Stimulated activated CD4-positive, alpha-beta T cell treated with anti-CD3 and anti-CD28 coated beads, Interleukin-2, amount 100 ng/mL, for 24 hours (primary cell): Measurements from ENCODE around the gene IPO11.
"Not testable (repeated sequence)": the region's sequence is repeated elsewhere in the genome, so short reads cannot be mapped to it uniquely, and the experiment has no call there.

ENCODE experiments used
- DNase-seq, 2 donors: peaks; one replicate each; pipeline ENCODE4 v3.0.0-alpha.2; 2020

Gene IPO11

GRCh38 chr5:62650197-62650596 is 237.6 kb downstream of the IPO11 start:
- no peak for DNase-seq

GRCh38 chr5:62652225-62652624 is 239.7 kb downstream of the IPO11 start:
- no peak for DNase-seq

- DNase-seq, result no peak
Measured at GRCh38 chr5:62653001-62653863, 240.7 kb downstream of the IPO11 start.

- DNase-seq, result no peak
Measured at GRCh38 chr5:62653864-62654575, 241.5 kb downstream of the IPO11 start.

GRCh38 chr5:62657772-62658171 is 245.2 kb downstream of the IPO11 start:
- DNase-seq, result not testable (repeated sequence)

- no peak for DNase-seq
Measured at GRCh38 chr5:62661126-62661525, 248.6 kb downstream of the IPO11 start.

GRCh38 chr5:62662521-62662920 is 250.0 kb downstream of the IPO11 start:
- no peak for DNase-seq

GRCh38 chr5:62671479-62671878 is 258.9 kb downstream of the IPO11 start:
- DNase-seq, result no peak

GRCh38 chr5:62676596-62676995 is 264.0 kb downstream of the IPO11 start:
- not testable (repeated sequence) for DNase-seq
